Neutrophil (primary cell): ENCODE data around the gene VAV1.

ENCODE experiments used
- H3K27ac ChIP-seq: fragments of 200-600 bp; sonication (generic); 2 replicates; pipeline ENCODE4 v1.5.1; 2016; ENCODE audit warnings: mild to moderate bottlenecking, moderate library complexity
- H3K27me3 ChIP-seq: fragments of 200-600 bp; sonication (generic); 2 replicates; pipeline ENCODE4 v1.6.0; 2016; ENCODE audit warnings: mild to moderate bottlenecking
- H3K36me3 ChIP-seq: fragments of 200-600 bp; sonication (generic); 2 replicates; pipeline ENCODE4 v1.5.1; 2017
- H3K4me1 ChIP-seq, 2 experiments: fragments of 200-600 bp in 1 of 2; sonication (generic) in 1 of 2; 1 replicate in 1 of 2; 2 replicates in 1 of 2; pipeline versions ENCODE4 v1.5.1 to v1.6.1; 2013 to 2016; ENCODE audit warnings: low read depth in 1 of 2, low read length in 1 of 2, mild to moderate bottlenecking in 1 of 2, moderate library complexity in 1 of 2; ENCODE audit not compliant: control insufficient read depth in 1 of 2, insufficient read depth in 1 of 2
- H3K4me3 ChIP-seq, 2 experiments: fragments of 200-600 bp in 1 of 2; sonication (generic) in 1 of 2; 1 replicate in 1 of 2; 2 replicates in 1 of 2; pipeline ENCODE4 v1.5.1; 2013 to 2016; ENCODE audit warnings: low read depth in 1 of 2, low read length in 1 of 2, mild to moderate bottlenecking in 1 of 2, moderate library complexity in 1 of 2
- H3K9me3 ChIP-seq: fragments of 200-600 bp; sonication (generic); 2 replicates; pipeline ENCODE4 v1.5.1; 2016
- TF ChIP-seq, protein P1 (sequence below): fragments of 200-600 bp; sonication (generic); IDR thresholded peaks from 2 replicates; pipeline ENCODE4 v1.5.1; 2016; ENCODE audit warnings: antibody characterized with exemption

Gene VAV1

DNA sequence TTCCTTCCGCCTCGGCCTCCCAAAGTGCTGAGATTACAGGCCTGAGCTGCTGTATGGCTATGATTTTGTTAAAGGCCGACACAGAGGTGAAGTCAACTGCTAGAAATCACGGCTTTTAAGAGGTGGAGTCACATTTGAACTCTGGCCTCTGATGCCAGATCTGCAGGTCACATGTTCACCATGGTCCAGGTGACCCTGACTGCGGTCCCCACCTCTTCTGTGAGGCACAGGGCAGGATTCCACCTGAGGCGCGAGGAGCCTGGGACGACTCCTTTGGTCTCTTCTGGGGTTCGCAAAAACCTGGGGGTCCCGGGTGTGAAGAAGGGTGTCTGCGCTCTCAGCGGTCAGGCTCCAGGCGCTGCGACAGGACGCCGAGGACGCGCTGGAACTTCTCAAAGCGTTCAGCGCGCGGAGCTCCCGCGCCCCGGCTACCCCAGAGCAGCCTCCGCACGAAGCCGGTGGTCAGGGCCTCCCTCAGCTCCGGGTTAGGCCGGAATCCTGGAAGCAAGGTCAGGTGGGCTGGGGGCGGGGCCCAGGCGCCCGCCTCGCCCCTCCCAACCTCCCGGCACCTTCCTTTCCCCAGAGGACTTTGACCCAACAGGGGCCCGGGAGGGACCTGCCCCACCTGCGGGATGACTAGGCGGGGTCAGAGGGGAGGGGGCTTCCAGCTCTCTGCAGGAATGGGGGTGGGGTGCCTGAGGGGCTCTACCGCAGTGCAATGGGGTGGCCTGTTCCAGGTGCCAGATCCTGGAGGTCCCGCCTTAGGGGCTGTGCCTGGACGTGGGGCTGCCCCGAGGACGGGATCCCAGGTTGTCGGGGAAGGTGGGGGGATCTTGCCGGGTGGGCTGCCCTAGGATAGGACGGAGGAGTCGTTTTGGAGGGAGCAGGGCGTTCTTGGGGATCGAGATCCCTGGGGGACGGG, 20.0 kb upstream of the VAV1 start:
- Histone ChIP-seq H3K4me1 (peaks cover 10 to 13% of the 10 kb centered on the region in 2 experiments), H3K27ac (no peak overlapping the region)

DNA sequence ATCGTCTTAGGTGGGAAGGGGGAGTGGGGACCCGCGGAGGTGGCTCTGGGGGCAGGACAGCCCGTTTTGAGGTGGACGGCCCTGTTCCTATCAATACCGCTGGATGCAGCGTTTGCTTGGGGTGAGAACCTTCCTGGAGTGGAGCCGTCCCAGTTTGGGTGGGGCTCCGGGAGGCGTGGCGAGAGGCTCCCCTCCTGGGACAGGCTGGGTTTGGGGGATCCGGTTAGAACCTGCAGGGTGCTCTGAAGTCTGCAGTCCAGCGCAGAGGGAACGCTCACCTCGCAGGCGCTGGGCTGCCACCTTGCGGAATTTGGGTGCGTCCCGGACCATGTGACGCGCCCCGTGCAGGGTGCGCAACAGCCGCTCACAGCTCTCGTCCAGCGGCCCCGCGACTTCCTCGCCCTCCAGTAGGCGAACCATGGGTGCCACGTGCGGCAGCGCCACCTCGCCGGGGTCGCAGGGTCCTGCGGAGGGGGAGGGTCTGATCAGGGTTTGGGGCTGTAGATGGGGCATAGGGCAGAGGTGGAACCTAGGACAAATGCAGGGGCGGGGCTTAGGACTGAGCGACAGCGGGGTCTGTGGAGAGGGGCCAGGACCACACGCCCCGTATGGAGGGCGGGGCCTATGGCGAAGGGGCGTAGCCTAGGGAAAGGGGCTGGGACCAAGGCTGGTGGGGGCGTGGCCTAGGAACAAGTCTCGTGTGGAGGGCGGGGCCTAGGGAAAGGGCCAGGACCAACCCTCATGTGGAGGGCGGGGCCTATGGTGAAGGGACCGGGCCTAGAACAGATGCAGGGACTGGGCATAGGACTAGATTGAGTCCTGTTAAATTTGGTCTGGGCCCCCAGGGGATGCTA, 19.1 kb upstream of the VAV1 start:
- H3K4me1 ChIP-seq: peaks cover 10 to 13% of the 10 kb centered on the region in 2 experiments
- no peaks in the 10 kb centered on the region for H3K9me3 ChIP-seq
- peaks cover 23% of the 10 kb centered on the region for H3K27me3 ChIP-seq
- TF ChIP-seq, protein P1, sequence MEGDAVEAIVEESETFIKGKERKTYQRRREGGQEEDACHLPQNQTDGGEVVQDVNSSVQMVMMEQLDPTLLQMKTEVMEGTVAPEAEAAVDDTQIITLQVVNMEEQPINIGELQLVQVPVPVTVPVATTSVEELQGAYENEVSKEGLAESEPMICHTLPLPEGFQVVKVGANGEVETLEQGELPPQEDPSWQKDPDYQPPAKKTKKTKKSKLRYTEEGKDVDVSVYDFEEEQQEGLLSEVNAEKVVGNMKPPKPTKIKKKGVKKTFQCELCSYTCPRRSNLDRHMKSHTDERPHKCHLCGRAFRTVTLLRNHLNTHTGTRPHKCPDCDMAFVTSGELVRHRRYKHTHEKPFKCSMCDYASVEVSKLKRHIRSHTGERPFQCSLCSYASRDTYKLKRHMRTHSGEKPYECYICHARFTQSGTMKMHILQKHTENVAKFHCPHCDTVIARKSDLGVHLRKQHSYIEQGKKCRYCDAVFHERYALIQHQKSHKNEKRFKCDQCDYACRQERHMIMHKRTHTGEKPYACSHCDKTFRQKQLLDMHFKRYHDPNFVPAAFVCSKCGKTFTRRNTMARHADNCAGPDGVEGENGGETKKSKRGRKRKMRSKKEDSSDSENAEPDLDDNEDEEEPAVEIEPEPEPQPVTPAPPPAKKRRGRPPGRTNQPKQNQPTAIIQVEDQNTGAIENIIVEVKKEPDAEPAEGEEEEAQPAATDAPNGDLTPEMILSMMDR: peak; percentile 82
- H3K27ac ChIP-seq: peak overlapping the region; percentile 63
- peak overlapping the region; percentile 51 to 60 for H3K4me3 ChIP-seq
- no peaks in the 10 kb centered on the region for H3K36me3 ChIP-seq

More for the DNA sequence above, 20.0 kb upstream of the VAV1 start:
- Histone ChIP-seq H3K27me3 (peaks cover 24% of the 10 kb centered on the region), H3K36me3 (no peaks in the 10 kb centered on the region), H3K9me3 (no peaks in the 10 kb centered on the region), H3K4me3 (no peak overlapping the region)
- TF ChIP-seq, protein P1: no peak

DNA sequence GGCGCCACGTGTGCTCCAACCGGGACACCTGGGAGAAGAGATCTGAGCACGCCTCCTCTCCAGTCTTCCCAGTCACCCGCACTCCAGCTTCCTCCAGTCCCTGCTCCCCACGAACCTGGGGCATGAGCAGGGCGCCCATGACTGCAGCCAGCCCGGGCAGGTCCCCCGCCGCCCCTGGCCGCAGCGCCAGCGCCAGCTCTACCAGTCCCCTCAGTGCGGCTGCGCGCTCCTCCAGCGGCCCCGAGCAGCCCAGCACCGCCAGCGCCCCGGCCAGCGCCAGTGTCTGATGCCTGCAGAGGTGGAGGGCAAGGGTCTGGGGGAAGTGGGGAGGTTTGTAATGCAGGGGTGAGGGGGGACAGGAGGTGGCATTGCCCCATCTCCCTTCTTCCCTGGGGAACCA, 18.4 kb upstream of the VAV1 start:
- H3K36me3 ChIP-seq: no peaks in the 10 kb centered on the region
- peak overlapping the region in 1 of 2 experiments; percentile 60 for H3K4me3 ChIP-seq
- peaks cover 10 to 13% of the 10 kb centered on the region in 2 experiments for H3K4me1 ChIP-seq
- TF ChIP-seq, protein P1: no peak
- H3K27ac ChIP-seq: no peak overlapping the region
- no peaks in the 10 kb centered on the region for H3K9me3 ChIP-seq
- peaks cover 16% of the 10 kb centered on the region for H3K27me3 ChIP-seq

DNA sequence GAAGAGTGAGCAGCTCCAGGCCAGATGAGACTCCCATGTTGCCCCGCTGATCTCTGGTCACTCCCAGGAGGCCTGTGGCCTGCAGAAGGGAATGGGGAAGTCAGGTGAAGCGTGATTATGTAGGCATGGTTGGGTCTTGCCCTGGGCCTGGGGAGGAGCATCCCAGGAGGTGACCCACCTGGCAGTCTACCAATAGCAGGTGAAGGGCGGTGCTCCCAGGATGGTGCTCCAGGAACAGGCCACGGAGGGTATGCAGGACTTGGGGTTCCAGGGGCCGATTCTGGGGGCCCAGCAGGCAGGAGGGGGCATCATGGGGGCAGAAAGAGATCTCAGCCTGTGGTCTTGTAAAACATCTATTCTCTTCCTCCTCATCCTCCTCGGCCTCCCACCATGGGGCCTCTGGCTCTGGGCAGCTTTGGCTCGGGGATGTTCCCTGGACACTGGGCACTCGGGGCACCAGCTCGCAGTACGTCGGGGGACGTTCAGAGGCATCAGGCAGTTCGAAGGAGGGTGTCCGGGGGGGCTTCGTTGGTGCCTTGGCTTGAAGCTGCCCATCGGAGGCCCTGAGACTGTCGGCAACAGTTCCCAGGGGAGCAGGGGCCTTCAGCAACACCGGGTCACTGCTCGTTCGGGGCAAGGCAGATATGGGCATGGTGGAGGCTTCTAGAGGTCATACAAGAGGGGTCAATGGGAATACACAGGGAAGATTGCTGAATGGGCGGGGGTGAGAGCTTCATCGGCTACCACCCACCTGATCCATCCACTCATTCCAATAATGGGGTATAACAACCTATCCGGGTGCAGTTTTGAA, 17.6 kb upstream of the VAV1 start:
- Histone ChIP-seq H3K27ac (no peak overlapping the region), H3K4me1 (peaks cover 10 to 13% of the 10 kb centered on the region in 2 experiments), H3K4me3 (no peak overlapping the region), H3K27me3 (peaks cover 9% of the 10 kb centered on the region), H3K9me3 (no peaks in the 10 kb centered on the region), H3K36me3 (no peaks in the 10 kb centered on the region)
- TF ChIP-seq, protein P1: no peak

DNA sequence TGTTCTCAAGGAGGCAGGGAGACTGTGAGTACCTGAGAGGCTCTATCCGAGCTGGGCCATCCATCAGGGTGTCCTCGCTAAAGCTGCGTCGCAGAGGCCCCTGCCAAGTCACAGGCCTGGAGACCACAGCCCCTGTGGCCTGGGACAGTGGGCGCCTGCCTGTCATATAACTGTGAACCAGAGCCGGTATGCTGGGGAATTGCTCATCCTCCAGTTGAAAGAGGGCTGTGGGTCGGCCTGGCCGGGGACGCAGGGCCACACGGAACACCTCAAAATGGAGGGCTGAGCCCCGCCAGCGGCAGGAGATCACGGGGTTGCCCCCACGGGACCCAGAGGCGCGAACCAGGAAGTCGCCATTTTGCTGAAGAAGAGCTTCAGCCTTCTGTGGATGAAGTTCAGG, 11.9 kb upstream of the VAV1 start:
- Histone ChIP-seq H3K4me1 (peaks cover 1 to 6% of the 10 kb centered on the region in 2 experiments), H3K4me3 (no peak overlapping the region), H3K36me3 (no peaks in the 10 kb centered on the region), H3K27me3 (no peaks in the 10 kb centered on the region), H3K27ac (no peak overlapping the region), H3K9me3 (no peaks in the 10 kb centered on the region)
- TF ChIP-seq, protein P1: no peak
